Cardiac muscle cell (in vitro differentiated cells and primary cell): ENCODE results near the gene C13orf42. TPM values are rescaled to one million over a fixed set of nuclear protein-coding genes. Genes with fewer than 3 reads are reported as not detected.

ENCODE experiments used
- DNase-seq, 2 donors: peaks; one replicate each; pipeline versions ENCODE4 v3.0.0 to v3.0.0-alpha.2; 2010 to 2017; ENCODE audit warnings: low read depth in 1 of 2, low spot score in 1 of 2
- H3K27ac ChIP-seq: fragments of 200-600 bp; sonication (generic); 2 replicates; pipeline ENCODE4 v1.5.1; 2016
- H3K27me3 ChIP-seq: fragments of 200-600 bp; sonication (generic); 2 replicates; pipeline ENCODE4 v1.6.0; 2016; ENCODE audit warnings: control low read depth
- H3K36me3 ChIP-seq: fragments of 200-600 bp; sonication (generic); 2 replicates; pipeline ENCODE4 v1.5.1; 2016; ENCODE audit warnings: control low read depth
- H3K4me1 ChIP-seq: fragments of 200-600 bp; sonication (generic); 2 replicates; pipeline ENCODE4 v1.8.1; 2017; ENCODE audit warnings: low read depth, mild to moderate bottlenecking, mixed run types
- H3K4me3 ChIP-seq: fragments of 200-600 bp; sonication (generic); 2 replicates; pipeline ENCODE4 v1.5.1; 2016; ENCODE audit warnings: mild to moderate bottlenecking
- H3K9me3 ChIP-seq: fragments of 200-600 bp; sonication (generic); 2 replicates; pipeline ENCODE4 v1.5.1; 2017; ENCODE audit warnings: low read depth, mild to moderate bottlenecking, control low read depth
- CTCF ChIP-seq: IDR thresholded peaks from 2 replicates; pipeline ENCODE4 v1.5.1; 2012; ENCODE audit warnings: low read depth, mild to moderate bottlenecking, low read length
- polyA plus RNA-seq: library from polyadenylated mRNA; unstranded; fragments of >200 nt; fragmentation: Nextera tagmentation; extraction: Ambion mirVana; gene quantifications from 2 replicates; pipeline ENCODE4 v1.2.1, GENCODE V29; 2016
- total RNA-seq: library from RNA; depleted of rRNA; stranded (reverse); fragments of >200 nt; gene quantifications from 2 replicates; pipeline ENCODE4 v1.2.3, GENCODE V29; 2016

The C13orf42 gene
- total and polyA plus RNA-seq, 2 experiments from 2014 or later: not detected

GRCh38 chr13:51041126-51041525 is 69.9 kb downstream of the C13orf42 start:
- Histone ChIP-seq H3K36me3 (no peaks in the 10 kb centered on the region), H3K27ac (no peak overlapping the region), H3K9me3 (no peaks in the 10 kb centered on the region), H3K27me3 (no peaks in the 10 kb centered on the region), H3K4me1 (no peaks in the 10 kb centered on the region), H3K4me3 (no peak overlapping the region)
- TF ChIP-seq CTCF: no peak
- no peak for DNase-seq

- Histone ChIP-seq H3K27ac (no peak overlapping the region), H3K27me3 (no peaks in the 10 kb centered on the region), H3K36me3 (no peaks in the 10 kb centered on the region), H3K9me3 (no peaks in the 10 kb centered on the region), H3K4me1 (no peaks in the 10 kb centered on the region), H3K4me3 (no peak overlapping the region)
- TF ChIP-seq CTCF: no peak
- no peak for DNase-seq
These were observed 70.6 kb downstream of the C13orf42 start for GRCh38 chr13:51040431-51040830.

GRCh38 chr13:51036418-51036817 is 74.7 kb downstream of the C13orf42 start:
- Histone ChIP-seq H3K27ac (no peak overlapping the region), H3K27me3 (no peaks in the 10 kb centered on the region), H3K36me3 (no peaks in the 10 kb centered on the region), H3K4me3 (no peak overlapping the region), H3K9me3 (no peaks in the 10 kb centered on the region), H3K4me1 (no peaks in the 10 kb centered on the region)
- TF ChIP-seq CTCF: no peak
- no peak for DNase-seq

- Histone ChIP-seq H3K4me3 (no peak overlapping the region), H3K4me1 (no peaks in the 10 kb centered on the region), H3K27ac (no peak overlapping the region), H3K27me3 (no peaks in the 10 kb centered on the region), H3K36me3 (no peaks in the 10 kb centered on the region), H3K9me3 (no peaks in the 10 kb centered on the region)
- no peak for TF ChIP-seq CTCF
- DNase-seq: no peak
These were observed 75.1 kb downstream of the C13orf42 start for GRCh38 chr13:51035978-51036377.

- DNase-seq: no peak
- no peak overlapping the region for H3K4me3 ChIP-seq
- H3K27me3 ChIP-seq: no peaks in the 10 kb centered on the region
- H3K27ac ChIP-seq: no peak overlapping the region
- TF ChIP-seq CTCF: no peak
- no peaks in the 10 kb centered on the region for H3K4me1 ChIP-seq
- H3K9me3 ChIP-seq: no peaks in the 10 kb centered on the region
- no peaks in the 10 kb centered on the region for H3K36me3 ChIP-seq
These were observed 75.6 kb downstream of the C13orf42 start for GRCh38 chr13:51035469-51035868.

- H3K27me3 ChIP-seq: no peaks in the 10 kb centered on the region
- no peak for TF ChIP-seq CTCF
- no peaks in the 10 kb centered on the region for H3K9me3 ChIP-seq
- H3K4me1 ChIP-seq: no peaks in the 10 kb centered on the region
- no peak overlapping the region for H3K27ac ChIP-seq
- no peak overlapping the region for H3K4me3 ChIP-seq
- no peaks in the 10 kb centered on the region for H3K36me3 ChIP-seq
- DNase-seq: no peak
These were observed 76.2 kb downstream of the C13orf42 start for GRCh38 chr13:51034906-51035305.
